GM21723 (cell line): ENCODE results near the gene SLC27A5.
"Not testable (repeated sequence)": the region's sequence is repeated elsewhere in the genome, so short reads cannot be mapped to it uniquely, and the experiment has no call there.

Experiments used
- ATAC-seq: cut with Tn5 transposase; IDR thresholded peaks from one replicate; pipeline ENCODE4 v1.9.1; 2021; ENCODE audit warnings: mild to moderate bottlenecking, moderate library complexity; ENCODE audit not compliant: unreplicated experiment

The SLC27A5 gene

GRCh38 chr19:58499021-58499927, 12.5 kb downstream of the SLC27A5 start:
- ATAC-seq, result peak; percentile 88

- ATAC-seq, result peak; percentile 12
These were observed 13.3 kb downstream of the SLC27A5 start for GRCh38 chr19:58498316-58499020.

- no peak for ATAC-seq
These were observed 14.1 kb downstream of the SLC27A5 start for GRCh38 chr19:58497634-58498170.

- ATAC-seq, result no peak
These were observed 19.5 kb downstream of the SLC27A5 start for GRCh38 chr19:58492265-58492664.

GRCh38 chr19:58491393-58491792, 20.4 kb downstream of the SLC27A5 start:
- no peak for ATAC-seq

- ATAC-seq, result not testable (repeated sequence)
These were observed 27.4 kb downstream of the SLC27A5 start for GRCh38 chr19:58484349-58484748.

GRCh38 chr19:58483776-58484175, 28.0 kb downstream of the SLC27A5 start:
- ATAC-seq, result no peak

GRCh38 chr19:58482372-58482771, 29.4 kb downstream of the SLC27A5 start:
- no peak for ATAC-seq

GRCh38 chr19:58480831-58481230, 31.0 kb downstream of the SLC27A5 start:
- no peak for ATAC-seq

- ATAC-seq, result no peak
These were observed 31.3 kb downstream of the SLC27A5 start for GRCh38 chr19:58480481-58480830.

GRCh38 chr19:58479736-58480480, 31.9 kb downstream of the SLC27A5 start:
- no peak for ATAC-seq

- no peak for ATAC-seq
These were observed 32.5 kb downstream of the SLC27A5 start for GRCh38 chr19:58479303-58479702.

- no peak for ATAC-seq
These were observed 33.9 kb downstream of the SLC27A5 start for GRCh38 chr19:58477871-58478270.

- ATAC-seq, result no peak
These were observed 34.7 kb downstream of the SLC27A5 start for GRCh38 chr19:58477130-58477529.

GRCh38 chr19:58476498-58477015, 35.2 kb downstream of the SLC27A5 start:
- ATAC-seq, result no peak

- peak; percentile 80 for ATAC-seq
These were observed 35.9 kb downstream of the SLC27A5 start, which contains the start of gene ZNF446 for GRCh38 chr19:58475714-58476497. Gene ZNF446, plus strand, starts transcription at chr19:58476352. Its CDS starts 867 bp downstream, at chr19:58477219.

- peak; percentile 6 for ATAC-seq
These were observed 36.6 kb downstream of the SLC27A5 start for GRCh38 chr19:58474997-58475713.

- ATAC-seq, result no peak
These were observed 37.3 kb downstream of the SLC27A5 start for GRCh38 chr19:58474291-58474996.

GRCh38 chr19:58473775-58474174, 38.0 kb downstream of the SLC27A5 start:
- ATAC-seq, result no peak
